GM12801 (cell line): ENCODE results near the gene GLIPR1L2.

Source experiments
- CTCF ChIP-seq: IDR thresholded peaks from one replicate; pipeline ENCODE4 v1.5.1; 2011; ENCODE audit warnings: control low read depth; ENCODE audit not compliant: insufficient read length; ENCODE audit errors: extremely low read depth

GLIPR1L2 gene

GRCh38 chr12:75404231-75404630 lies 13.3 kb downstream of the GLIPR1L2 start:
- TF ChIP-seq CTCF = no peak

- no peak for TF ChIP-seq CTCF
Observed at GRCh38 chr12:75407683-75408082, 16.8 kb downstream of the GLIPR1L2 start.

- TF ChIP-seq CTCF = no peak
Observed at GRCh38 chr12:75409830-75410229, 18.9 kb downstream of the GLIPR1L2 start.

GRCh38 chr12:75414671-75415070 lies 23.8 kb downstream of the GLIPR1L2 start:
- TF ChIP-seq CTCF = no peak

GRCh38 chr12:75419841-75420240 lies 29.0 kb downstream of the GLIPR1L2 start:
- no peak for TF ChIP-seq CTCF

- no peak for TF ChIP-seq CTCF
Observed at GRCh38 chr12:75427491-75427890, 36.6 kb downstream of the GLIPR1L2 start.

GRCh38 chr12:75428767-75429166 lies 37.9 kb downstream of the GLIPR1L2 start:
- no peak for TF ChIP-seq CTCF

GRCh38 chr12:75432924-75433323 lies 42.0 kb downstream of the GLIPR1L2 start:
- TF ChIP-seq CTCF = no peak
